Fibroblast of peridontal ligament (primary cell): ENCODE data around the gene CDKN1C.

Source experiments
- DNase-seq: peaks from one replicate; pipeline ENCODE4 v3.0.0-alpha.2; 2010; ENCODE audit errors: extremely low read depth

The CDKN1C gene

DNA sequence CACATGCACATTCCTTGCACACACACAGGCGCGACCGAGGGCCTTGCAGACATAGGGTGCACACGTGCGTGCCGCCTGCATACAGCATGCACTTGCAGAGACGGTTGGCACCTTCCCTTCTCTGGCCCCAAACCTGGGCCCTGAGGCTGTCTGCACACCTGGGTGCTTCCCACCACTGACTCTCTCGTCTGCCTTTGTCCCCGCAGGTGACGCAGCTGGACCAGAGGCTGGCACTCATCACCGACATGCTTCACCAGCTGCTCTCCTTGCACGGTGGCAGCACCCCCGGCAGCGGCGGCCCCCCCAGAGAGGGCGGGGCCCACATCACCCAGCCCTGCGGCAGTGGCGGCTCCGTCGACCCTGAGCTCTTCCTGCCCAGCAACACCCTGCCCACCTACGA lies 38.0 kb downstream of the CDKN1C start:
- DNase-seq = no peak

DNA sequence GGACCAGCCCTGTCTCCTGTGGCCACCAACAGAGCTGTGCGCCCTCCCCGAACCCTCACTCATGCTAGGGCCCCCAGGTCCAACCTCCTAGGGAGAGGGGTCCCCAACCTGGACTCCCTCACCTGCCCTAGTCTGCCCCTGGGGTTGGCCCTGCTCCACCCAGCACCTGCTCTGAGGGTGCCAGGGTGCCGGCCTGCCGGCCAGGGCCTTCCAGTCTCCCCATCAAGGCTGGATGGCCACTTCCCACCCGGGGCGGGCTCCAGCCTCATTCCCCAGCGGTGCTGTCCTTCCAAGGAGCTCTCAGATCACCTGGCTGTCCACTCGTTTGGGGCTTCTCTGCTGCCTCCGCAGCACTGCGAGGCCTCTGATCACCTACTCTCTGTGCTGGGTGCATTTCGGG lies 39.1 kb downstream of the CDKN1C start:
- no peak for DNase-seq

DNA sequence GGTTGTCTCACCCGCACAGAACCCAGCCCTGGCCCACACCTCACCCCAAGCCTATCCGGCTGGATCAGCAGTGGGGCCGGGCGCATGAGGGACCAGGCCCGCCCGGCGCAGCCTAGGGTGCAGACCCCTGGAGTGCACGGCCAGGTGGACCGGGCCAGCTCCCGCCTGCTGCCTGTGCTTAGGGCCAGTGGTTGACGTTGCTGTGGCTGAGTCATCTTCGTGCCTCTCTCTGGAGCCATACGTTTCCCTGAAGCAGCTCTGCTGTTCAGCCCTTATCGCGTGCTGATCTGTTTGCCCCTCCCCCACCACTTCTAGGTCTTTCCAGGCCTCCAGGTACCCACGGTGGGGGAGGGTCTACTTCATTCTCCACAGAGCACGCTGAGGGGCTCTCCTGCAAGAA lies 39.5 kb downstream of the CDKN1C start:
- DNase-seq = no peak

DNA sequence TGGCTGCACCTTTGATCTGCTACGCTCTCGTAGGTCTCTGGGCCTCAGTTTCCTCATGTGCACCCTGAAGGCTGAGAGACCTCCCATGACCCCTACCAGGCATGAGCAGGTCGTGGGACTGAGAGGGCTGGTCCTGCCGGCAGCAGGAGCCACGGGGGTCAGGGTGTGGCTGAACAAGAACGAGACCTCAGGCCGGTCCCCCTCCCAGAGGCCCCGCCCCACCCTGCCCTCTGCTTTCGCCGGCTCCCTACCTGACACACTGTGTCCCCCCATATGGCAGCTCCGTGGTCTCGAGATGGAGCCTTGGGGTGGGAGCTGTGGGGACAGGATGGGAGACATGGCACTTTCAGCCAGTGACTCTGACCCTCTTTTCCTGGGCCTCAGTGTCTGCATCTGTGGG lies 40.6 kb downstream of the CDKN1C start:
- DNase-seq = no peak

- DNase-seq = no peak
These were observed 41.3 kb downstream of the CDKN1C start for GRCh38 chr11:2844116-2844842.

DNA sequence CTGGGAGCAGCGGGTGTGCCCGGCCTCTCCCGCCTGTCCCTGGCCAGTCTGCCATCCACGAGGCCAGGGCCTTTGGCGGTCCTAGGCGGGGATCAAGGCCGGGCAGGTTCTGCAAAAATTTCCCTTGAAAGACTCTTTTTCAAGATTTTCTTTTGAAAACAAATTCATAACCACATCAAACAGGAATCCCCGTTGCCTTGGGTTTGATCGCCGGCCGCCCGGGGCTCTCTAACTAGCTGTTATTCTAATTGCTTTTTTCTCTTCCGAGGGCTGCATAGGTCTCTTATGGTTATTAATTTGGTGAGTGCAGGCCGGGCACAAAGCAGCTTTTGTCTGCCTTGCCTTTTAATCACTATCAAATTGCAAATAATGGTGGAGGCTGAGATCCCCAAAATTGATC lies 42.0 kb downstream of the CDKN1C start:
- DNase-seq = no peak

- no peak for DNase-seq
These were observed 42.7 kb downstream of the CDKN1C start for GRCh38 chr11:2842876-2843275.

DNA sequence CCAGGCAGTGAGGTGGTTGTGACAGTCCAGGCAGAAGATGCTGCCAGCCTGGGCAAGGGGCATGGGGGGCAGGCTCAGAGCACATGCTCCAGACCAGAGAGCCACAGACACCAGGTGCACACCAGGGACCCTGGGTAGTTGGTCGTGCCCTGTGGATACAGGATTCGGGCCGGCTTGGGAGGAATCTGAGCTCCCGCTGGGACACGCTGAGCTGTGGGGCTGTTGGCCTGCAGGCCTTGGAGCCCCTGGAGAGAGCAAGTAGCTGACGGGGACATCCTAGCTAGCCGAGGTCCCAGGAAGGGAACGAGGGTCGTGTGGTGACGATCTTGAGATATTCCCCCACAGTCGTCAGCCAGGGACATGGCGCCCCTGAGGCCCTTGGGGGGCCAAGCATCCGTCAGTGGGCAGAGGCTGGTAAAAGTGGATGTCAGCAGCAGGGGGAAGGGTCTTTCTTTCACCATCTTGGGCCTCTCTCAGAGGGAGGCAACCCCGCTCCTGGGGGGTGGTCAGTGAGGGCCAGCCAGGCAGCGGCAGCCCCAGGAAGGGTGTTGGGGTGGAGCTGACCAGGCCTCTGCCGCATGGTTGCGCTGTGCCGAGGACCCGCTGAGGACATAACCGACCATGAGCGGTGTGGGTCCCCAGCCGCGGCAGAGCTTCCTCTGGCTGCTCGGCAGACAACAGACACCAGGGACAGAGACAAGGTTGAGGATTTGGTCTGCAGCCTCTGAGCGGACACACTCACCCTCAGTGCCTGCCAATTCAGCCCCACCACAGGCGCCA lies 44.0 kb downstream of the CDKN1C start:
- no peak for DNase-seq

DNA sequence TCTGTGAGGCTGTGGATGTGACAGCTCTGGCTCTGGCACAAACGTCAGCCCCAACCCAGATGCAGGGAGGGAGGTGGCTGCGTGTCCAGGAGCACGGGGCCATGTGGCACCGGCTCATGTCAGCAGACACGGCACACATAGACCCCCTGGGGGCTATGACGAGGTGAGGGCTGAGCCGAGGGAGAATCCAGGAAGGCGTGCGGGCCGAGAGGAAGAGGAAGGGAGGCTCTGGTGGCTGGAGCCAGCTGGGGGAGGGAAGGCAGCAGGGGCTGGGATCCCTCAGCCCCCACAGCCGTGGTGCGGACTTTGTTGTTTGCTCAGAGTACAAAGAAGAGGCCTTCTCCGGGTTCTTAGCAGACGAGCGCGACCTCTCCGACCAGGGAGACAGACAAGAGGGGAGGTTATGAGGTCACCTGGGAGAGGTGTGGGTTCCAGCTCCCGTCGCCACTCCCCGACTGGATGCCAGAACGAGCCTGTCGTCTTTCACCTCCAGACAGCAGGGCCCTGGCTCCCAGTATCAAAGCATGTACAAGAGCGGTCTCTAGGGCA lies 46.1 kb downstream of the CDKN1C start:
- no peak for DNase-seq

- no peak for DNase-seq
These were observed 46.8 kb downstream of the CDKN1C start for GRCh38 chr11:2838676-2839294.

DNA sequence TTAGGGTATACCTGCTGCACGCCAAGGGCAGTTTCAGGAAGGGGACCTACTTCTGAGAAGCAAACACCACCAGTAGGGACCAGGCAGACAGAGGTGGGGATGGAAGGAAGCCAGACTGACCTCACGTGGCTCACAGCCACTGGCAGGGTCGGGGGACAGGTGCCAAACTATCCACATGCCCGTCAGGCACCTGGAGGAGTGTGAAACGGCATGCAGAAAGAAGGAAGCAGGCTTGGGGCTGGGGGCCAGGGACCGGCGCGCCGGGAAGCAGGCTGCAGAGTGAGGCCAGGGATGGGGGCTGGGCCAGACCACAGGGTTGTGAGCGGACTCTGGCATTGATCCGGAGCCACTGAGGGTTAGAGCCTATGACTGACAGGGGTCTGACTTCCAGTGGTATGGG lies 47.5 kb downstream of the CDKN1C start:
- no peak for DNase-seq

DNA sequence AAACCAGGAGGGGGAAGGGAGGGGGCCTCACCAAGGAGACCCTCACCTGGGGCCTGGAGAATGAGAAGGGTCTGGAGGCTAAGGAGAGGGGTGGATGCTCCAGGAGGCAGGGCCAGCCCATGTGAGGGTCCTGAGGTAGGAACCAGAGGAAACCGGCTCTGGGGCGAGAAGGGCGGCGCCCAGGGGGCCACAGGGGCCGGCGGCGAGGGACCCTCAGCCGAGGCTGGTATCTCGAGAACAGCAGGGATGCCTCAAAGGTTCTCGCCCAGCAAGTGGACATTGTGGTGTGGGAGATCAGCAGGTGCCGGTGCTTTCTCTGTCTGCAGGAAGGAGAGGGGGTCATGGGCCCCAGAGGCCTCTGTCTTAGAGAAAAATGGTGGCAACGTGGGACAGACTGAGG lies 47.9 kb downstream of the CDKN1C start:
- no peak for DNase-seq

DNA sequence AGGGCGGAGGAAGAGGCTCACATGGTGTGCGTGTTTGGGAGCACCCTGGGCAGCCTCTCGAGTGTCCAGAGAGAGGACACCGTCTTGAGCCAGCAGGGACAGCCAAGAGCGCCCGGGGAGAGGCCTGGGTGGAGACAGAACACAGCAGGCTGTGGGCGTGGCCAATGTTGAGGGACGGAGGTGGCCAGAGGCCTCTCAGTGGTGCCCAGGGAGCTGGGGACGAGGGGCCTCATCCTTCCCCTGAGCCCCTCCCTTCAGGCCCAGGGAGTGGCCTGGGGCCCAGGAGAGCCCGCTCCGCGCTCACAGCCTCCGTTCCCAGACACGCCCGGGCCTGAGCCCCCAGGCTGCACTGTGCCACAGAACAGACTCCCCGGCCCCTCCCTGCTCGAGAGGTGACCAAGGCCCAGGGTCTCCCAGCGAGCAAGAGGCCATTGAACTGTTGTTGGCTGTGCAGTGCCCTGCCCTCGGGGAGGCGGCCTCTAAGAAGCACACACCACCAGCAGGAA lies 48.4 kb downstream of the CDKN1C start:
- DNase-seq = no peak

DNA sequence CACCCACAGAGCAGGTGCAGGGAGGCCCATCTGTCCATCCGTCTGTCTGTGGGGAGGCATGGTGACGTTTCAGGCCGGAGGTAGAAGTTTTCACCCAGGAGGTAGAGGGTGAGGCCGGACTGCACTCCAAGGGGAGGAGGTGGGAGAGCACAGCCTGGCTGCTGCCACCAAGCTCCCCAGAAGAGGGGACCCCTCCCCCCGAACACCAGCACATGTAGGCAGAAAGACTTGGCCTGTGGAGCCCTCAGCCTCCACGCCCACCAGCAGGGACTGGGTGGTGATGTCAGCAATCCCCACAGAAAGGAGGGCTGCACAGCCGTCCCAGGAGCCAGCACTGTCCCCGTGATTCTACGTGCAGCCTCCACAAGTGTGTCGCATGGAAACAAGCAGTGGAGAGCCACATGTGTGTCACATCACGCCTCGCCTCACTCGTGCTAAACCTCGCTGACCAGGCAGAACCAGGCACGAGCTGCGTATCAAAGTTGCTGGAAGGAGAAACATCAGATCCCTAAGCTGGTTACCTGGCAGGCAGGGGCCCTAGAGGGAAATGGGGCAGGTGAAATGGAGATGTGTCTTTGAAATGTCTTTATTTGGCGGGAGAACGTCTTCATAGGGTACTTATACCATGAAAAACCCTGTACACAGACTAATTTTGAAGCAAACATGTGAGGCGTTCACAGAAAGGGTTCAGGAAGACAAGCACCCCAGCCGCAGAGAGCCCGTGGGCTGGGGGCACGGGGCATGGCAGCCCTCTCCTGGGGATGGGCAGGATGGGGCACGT lies 49.1 kb downstream of the CDKN1C start:
- DNase-seq = no peak

- DNase-seq = no peak
These were observed 49.8 kb downstream of the CDKN1C start for GRCh38 chr11:2835751-2836150.

GRCh38 chr11:2835296-2835695 lies 50.3 kb downstream of the CDKN1C start:
- DNase-seq = no peak

- no peak for DNase-seq
These were observed 50.9 kb downstream of the CDKN1C start for GRCh38 chr11:2834503-2835273.

DNA sequence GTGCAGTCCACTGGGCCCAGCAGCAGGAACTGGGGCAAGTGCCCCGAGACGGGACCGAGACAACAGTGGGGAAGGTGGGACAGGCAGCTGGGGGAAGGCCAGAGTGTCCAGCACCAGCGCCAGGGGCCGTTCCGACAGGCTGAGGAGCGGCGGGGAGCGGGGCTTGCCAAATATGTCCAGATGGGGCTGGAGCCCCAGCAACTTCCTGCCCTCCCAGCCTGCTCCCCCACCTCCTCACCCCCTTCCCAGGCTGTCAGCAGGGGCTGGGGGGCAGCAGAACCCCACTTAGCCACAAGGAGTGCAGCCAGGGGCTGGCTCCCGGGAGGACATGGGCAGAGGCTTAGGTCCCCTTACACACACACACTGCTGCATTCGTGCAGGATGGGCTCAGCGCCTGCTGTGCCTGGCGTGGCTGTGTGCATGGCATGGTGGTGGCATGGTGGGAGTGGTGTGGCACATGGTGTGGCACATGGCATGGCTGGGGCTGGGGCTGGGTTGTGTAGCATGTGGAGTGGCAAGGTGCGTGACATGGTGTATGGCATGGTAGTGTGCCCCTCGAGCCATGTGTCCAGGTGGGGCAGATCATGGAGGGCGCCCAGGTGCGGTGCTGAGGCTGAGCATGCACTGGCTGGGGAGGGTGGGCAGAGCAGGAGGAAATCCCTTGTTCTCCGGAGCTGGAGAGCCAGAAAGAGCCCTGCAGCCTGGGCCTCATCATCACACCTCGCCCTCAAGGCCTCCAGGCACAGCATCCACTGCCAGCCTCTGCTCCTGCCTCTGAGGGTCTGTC lies 51.7 kb downstream of the CDKN1C start:
- no peak for DNase-seq
